Stimulated activated CD8-positive, alpha-beta memory T cell treated with anti-CD3 and anti-CD28 coated beads, Interleukin-4, amount 100 ng/mL, for 48 hours (primary cell): ENCODE data around the gene RASSF6.
A peak's percentile ranks its signal among the peaks of the same experiment; 100 is the strongest.
"Not testable (repeated sequence)": the region's sequence is repeated elsewhere in the genome, so short reads cannot be mapped to it uniquely, and the experiment has no call there.

ENCODE experiments used
- DNase-seq: peaks from one replicate; pipeline ENCODE4 v3.0.0-alpha.2; 2020

The RASSF6 gene

DNA sequence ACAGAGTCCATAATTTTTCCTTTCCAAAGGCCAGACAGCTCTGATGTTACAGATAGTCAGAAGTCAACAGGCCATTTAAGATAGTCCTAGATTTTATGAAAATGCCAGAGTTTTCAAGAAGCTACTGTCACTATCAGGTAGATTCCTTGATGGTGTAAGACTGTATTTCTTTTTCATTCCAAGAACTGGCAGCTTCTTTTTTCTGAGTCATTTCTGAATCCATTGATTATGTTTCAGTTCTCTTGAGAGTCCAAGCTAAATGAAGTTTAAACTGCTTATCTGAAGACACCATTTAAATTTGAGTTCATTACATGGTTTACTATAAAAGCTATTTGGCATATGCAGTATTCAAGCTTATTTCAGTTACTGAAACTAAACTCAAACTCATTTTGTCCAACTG lies 44.6 kb downstream of the RASSF6 start:
- DNase-seq, result no peak

DNA sequence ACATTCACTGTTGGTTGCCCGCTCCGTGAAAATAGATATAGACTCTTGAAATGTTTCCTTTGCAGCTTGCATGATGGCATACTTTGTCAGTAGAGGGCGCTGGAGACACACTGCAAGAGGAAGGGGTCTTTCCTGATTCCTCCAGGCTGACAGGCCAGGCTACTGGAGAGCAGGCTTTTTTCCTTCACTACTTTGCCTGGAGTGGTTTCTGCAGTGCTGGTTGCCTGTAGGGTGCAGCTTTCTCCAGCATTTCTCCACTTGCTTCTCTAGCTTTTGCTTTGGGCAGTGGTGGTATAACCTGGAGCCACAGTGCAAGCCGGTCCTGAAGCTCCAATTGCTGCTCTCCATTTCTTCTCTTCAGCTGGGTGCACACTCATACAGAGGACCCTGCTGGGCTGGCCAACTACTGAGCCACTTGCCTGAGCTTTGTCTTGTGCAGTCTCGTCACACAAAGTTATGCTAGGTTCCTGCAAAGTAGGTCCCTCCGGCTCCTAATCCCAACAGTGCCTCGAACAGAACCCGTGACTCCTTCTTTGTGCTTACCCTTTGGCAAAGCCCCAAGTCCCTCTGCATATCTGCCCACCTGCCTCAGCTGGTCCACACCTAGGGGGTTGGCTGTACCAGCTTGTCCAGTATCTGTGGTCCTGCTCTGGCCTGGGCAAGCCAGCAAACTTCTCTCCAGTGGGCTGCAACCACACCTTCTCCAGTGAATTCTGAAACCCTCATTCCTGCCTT lies 46.3 kb downstream of the RASSF6 start:
- DNase-seq, result peak; percentile 36

DNA sequence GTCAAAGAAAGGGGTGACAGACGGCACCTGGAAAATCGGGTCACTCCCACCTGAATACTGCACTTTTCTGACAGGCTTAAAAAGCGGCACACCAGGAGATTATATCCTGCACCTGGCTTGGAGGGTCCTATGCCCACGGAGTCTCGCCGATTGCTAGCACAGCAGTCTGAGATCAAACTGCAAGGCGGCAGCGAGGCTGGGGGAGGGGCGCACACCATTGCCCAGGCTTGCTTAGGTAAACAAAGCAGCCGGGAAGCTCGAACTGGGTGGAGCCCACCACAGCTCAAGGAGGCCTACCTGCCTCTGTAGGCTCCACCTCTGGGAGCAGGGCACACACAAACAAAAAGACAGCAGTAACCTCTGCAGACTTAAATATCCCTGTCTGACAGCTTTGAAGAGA lies 69.4 kb downstream of the RASSF6 start:
- not testable (repeated sequence) for DNase-seq

DNA sequence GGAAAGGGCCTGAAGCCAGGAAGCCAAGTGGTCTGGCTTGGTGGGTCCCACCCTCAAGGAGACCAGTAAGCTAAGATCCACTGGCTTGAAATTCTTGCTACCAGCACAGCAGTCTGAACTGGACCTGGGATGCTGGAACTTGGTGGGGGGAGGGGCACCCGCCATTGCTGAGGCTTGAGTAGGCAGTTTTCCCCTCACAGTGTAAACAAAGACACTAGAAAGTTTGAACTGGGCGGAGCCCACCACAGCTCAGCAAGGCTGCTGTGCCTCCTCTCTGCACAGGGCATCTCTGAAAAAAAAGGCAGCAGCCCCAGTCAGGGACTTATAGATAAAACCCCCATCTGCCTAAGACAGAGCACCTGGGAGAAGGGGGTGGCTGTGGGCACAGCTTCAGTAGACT lies 75.6 kb downstream of the RASSF6 start:
- no peak for DNase-seq

DNA sequence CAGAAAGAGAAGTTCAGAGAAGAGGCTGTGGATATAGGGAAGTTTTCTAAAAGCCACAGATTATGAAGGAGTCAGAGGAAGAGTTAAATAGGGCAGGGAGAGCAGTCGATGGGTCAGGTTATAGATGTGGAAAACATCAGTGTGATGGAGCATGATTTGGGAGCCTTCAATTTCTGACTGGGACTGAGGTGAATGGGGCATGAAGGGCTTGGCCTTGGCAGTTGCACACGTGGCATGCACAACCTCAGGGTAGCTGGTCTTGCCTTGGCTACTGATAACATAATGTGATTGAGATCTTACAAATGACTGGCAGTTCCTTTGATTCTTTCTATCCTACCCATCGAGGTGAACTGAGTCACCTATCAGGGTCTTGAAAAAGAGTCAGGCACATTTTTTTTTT lies 79.0 kb downstream of the RASSF6 start:
- DNase-seq, result no peak

DNA sequence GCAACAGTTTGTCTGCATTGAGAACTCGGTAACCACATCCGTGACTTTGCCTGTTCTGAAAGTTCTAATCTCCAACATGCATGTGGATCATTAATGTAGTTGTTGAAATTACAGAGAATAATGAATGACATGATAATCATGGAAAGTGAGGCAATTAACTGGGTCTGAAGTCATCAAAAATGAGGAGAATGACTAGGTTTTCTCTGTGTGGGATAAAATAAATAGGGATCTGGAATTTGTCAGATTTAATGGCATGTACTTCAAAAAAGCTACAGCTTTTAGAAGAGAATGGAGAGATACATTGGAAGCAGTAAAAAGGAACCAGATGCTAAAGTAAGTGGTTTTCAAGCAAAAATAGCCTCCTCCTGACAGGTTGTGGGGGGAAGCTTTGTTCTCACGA lies 79.4 kb downstream of the RASSF6 start:
- DNase-seq, result no peak

DNA sequence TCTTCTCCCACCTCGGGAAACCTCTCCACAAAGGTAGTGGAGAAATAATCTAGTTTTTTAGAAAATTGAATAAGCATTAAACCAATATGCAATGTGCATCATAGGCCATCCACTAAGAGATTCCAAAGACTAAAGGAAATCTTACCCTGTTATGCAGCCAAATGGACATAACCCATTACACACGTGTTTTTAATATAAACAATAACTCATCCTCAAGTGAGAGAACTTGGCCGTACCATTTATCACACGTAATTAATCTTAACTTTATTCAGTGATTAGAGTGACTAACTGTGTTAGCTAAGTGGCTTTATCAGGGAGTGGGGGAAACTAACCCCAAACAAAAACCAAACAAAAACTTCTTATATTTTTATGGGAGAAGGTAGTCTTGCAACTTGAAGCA lies 80.8 kb downstream of the RASSF6 start:
- DNase-seq, result no peak

DNA sequence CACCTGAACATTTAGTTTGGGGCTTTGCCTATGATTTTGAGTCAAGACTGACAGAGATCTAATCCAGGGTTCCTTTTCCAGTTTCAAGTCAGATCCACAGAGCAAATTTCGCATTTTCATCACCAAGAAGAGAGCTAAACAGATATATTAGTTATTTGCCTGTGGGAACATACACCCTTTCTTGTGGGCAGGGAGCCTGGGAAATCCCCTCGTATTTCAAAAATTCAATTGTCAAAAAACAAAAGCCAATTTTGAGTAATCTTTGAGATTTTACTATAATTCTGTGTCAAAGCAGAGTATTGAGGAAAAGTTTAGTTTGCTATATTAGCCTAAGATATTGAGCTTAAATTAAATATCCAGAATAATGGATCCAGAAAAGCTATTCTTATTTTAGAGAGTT lies 82.1 kb downstream of the RASSF6 start:
- no peak for DNase-seq

DNA sequence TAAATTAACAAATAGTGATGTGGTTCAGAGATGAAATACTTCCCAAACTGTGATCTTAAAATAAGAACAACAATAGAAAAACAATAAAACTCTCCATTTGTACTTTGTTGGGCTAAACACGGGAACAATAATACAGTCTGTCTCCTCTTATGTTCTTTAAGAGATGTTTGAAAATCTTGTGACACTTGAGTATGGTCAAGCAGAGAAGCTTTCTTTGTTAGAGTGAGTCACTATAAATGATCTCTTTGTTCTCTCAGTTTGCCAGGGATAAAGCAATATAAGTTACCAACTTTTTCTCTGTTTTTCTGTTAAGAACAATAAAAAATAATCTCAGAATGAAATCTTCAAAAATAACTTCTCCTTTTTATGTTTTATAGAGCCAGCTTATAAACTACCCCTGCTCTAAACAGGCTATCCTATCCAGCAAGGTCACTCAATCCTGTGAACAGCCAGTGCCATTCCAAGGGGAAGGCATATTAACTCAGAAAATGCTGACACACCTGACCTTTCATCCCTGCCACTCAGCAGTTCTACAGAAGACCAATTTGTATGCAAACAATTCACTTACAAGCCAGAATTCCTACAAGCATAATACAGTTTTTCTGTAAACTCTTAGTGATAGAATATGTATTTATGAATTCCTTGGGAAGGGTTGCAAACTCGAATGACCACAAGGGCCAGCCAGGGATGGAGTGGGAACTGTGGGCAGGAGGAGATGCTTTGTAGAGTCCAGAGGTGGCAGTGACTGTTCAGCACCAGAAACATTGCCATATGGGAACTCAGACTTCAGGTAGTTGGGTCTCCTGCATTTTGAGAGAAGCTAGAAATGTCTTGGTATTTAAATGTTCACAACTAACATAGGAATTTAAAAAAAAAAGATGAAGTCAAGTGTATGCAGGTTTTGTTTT lies 86.5 kb downstream of the RASSF6 start:
- DNase-seq, result no peak

DNA sequence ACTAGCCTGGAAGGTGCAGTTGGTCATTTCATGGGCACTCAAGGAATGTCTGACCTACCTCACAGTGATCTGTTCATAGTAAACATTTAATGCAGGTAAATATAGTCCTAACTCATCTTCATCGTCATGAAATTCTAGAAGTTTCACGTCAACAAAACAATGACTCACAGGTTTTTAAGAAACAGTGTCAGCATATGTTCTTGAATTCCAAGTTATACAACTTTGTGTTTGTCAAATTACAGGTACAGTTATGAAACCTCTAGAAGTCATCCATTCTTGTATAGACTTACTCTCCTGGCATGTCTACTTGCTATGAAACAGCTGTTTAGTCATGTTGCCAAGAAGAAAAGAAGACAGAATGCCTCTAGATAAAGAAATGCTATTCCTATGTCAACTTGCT lies 92.1 kb downstream of the RASSF6 start:
- no peak for DNase-seq

DNA sequence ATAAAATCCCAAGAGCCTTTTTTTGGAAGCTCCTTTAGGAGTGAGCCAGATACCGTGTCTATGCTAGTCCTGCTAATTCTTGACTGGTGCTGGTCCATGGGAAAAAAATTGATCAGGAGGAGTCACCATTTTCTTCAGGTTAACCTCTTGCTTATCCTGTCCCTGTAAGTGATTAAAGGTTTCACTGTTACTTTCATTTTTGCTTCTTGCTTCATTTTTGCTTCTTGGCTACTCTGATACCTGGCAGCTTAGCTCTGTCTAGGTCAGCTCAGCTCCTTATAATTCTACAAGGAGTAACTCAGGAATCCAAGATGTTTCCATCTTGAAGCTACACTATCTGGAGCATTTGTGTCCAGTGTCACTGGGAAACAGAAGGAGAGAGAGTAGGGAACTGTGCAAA lies 93.0 kb downstream of the RASSF6 start:
- DNase-seq, result no peak

DNA sequence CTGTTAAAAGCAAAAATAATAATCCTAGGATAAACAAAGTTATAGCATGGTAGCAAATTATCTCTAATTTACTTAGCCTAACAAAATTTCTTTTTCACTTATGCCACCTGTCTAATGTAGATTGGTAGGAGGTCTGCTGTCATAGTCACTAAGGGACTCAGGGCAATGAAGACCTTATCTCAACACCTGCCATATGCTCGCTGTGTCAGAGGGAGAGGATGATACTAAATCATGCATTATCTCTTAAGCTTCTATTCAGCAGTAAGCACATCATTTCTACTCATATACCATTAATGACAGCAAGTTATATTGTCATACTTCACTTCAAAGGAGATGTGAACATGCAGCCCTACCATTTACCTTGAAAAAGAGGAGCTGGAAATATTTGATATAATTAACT lies 94.6 kb downstream of the RASSF6 start:
- no peak for DNase-seq

DNA sequence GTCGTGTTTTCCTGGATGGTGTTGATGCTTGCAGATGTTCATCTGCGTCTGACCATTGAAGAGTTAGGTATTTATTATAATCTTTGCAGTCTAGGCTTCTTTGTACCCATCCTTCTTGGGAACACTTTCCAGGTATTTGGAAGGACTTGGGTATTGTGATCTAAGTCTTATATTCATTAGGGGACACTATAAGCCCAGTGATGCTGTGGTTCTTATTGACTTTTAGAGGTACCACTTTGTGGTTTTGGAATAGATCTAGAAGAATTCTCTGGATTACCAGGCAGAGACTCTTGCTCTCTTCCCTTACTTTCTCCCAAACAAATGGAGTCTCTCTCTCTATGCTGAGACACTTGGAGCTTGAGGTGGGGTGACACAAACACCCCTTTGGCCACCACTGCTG lies 97.1 kb downstream of the RASSF6 start:
- no peak for DNase-seq
